DMS53 treated with DMSO at 0.1 percent for 48 hours (cell line): Measurements from ENCODE around the gene FASLG.
"Not testable (repeated sequence)": the region's sequence is repeated elsewhere in the genome, so short reads cannot be mapped to it uniquely, and the experiment has no call there.

Experiments
- DNase-seq: peaks from one replicate; lab custom pipeline; 2025; ENCODE audit not compliant: unreplicated experiment; lab: John Stamatoyannopoulos, UW

The FASLG gene

GRCh38 chr1:172658871-172659453, at the start of gene FASLG:
FASLG (plus strand) TSS chr1:172659103; CDS start chr1:172659202, 99 bp downstream.
- no peak for DNase-seq

- DNase-seq: peak; percentile 43
Measured at GRCh38 chr1:172609528-172609927, 49.4 kb upstream of the FASLG start.

GRCh38 chr1:172612478-172612877, 46.4 kb upstream of the FASLG start:
- DNase-seq: no peak

GRCh38 chr1:172613294-172613693, 45.6 kb upstream of the FASLG start:
- no peak for DNase-seq

GRCh38 chr1:172616195-172616594, 42.7 kb upstream of the FASLG start:
- no peak for DNase-seq

GRCh38 chr1:172616636-172617035, 42.3 kb upstream of the FASLG start:
- DNase-seq: no peak

GRCh38 chr1:172620603-172621002, 38.3 kb upstream of the FASLG start:
- DNase-seq: not testable (repeated sequence)

- no peak for DNase-seq
Measured at GRCh38 chr1:172622541-172622940, 36.4 kb upstream of the FASLG start.

- no peak for DNase-seq
Measured at GRCh38 chr1:172623748-172624147, 35.2 kb upstream of the FASLG start.

GRCh38 chr1:172626845-172627244, 32.1 kb upstream of the FASLG start:
- no peak for DNase-seq

- no peak for DNase-seq
Measured at GRCh38 chr1:172627702-172628101, 31.2 kb upstream of the FASLG start.

- no peak for DNase-seq
Measured at GRCh38 chr1:172628401-172628800, 30.5 kb upstream of the FASLG start.

- DNase-seq: no peak
Measured at GRCh38 chr1:172629170-172629569, 29.7 kb upstream of the FASLG start.

GRCh38 chr1:172629638-172630037, 29.3 kb upstream of the FASLG start:
- DNase-seq: no peak

- DNase-seq: no peak
Measured at GRCh38 chr1:172630056-172630818, 28.7 kb upstream of the FASLG start.

- DNase-seq: no peak
Measured at GRCh38 chr1:172630868-172631267, 28.0 kb upstream of the FASLG start.

GRCh38 chr1:172637522-172637921, 21.4 kb upstream of the FASLG start:
- no peak for DNase-seq

GRCh38 chr1:172638249-172638648, 20.7 kb upstream of the FASLG start:
- DNase-seq: no peak

- no peak for DNase-seq
Measured at GRCh38 chr1:172638885-172639831, 19.7 kb upstream of the FASLG start.

- no peak for DNase-seq
Measured at GRCh38 chr1:172640111-172640510, 18.8 kb upstream of the FASLG start.

GRCh38 chr1:172641492-172641891, 17.4 kb upstream of the FASLG start:
- DNase-seq: no peak

GRCh38 chr1:172642970-172643369, 15.9 kb upstream of the FASLG start:
- peak; percentile 87 for DNase-seq
